Small intestine (tissue), 7 donors: ENCODE data around the gene GGA2. TPM values are rescaled to one million over a fixed set of nuclear protein-coding genes. Genes with fewer than 3 reads are reported as not detected.

Experiments
- DNase-seq, 2 donors: peaks; one replicate each; pipeline versions ENCODE4 v3.0.0 to v3.0.0-alpha.2; 2013
- FAIRE-seq: peaks from 2 replicates; lab custom pipeline; 2012; peaks lifted over from hg19 to GRCh38; lab: Jason Lieb, UNC
- H3K27ac ChIP-seq, 3 donors: one replicate each; pipeline ENCODE4 v1.5.1; 2013; ENCODE audit warnings: low read length in 2 of 3, mild to moderate bottlenecking in 2 of 3, control low read depth in 1 of 3, inconsistent platforms in 1 of 3, low read depth in 1 of 3, moderate library complexity in 1 of 3
- H3K27me3 ChIP-seq, 3 donors: one replicate each; pipeline ENCODE4 v1.6.1; 2013; ENCODE audit warnings: low read length in 3 of 3, inconsistent platforms in 1 of 3; ENCODE audit not compliant: control insufficient read depth in 3 of 3, insufficient read depth in 3 of 3
- H3K36me3 ChIP-seq, 3 donors: one replicate each; pipeline ENCODE4 v1.6.1; 2013; ENCODE audit warnings: low read length in 3 of 3, inconsistent platforms in 1 of 3, low read depth in 1 of 3, mild to moderate bottlenecking in 1 of 3, moderate library complexity in 1 of 3; ENCODE audit not compliant: control insufficient read depth in 3 of 3, insufficient read depth in 2 of 3
- H3K4me1 ChIP-seq, 3 donors: one replicate each; pipeline ENCODE4 v1.6.1; 2013; ENCODE audit warnings: low read length in 2 of 3, inconsistent platforms in 1 of 3, low read depth in 1 of 3, mild to moderate bottlenecking in 1 of 3, moderate library complexity in 1 of 3; ENCODE audit not compliant: control insufficient read depth in 3 of 3, insufficient read depth in 2 of 3
- H3K4me3 ChIP-seq, 3 donors: one replicate each; pipeline ENCODE4 v1.5.1; 2013; ENCODE audit warnings: low read length in 3 of 3, control low read depth in 1 of 3, inconsistent platforms in 1 of 3, low read depth in 1 of 3, mild to moderate bottlenecking in 1 of 3, moderate library complexity in 1 of 3
- H3K9me3 ChIP-seq, 2 donors: one replicate each; pipeline ENCODE4 v1.6.1; 2013; ENCODE audit warnings: low read depth in 1 of 2, low read length in 1 of 2; ENCODE audit not compliant: control insufficient read depth in 2 of 2, insufficient read depth in 1 of 2
- WGBS, 3 donors: extraction: QIAGEN DNeasy Blood & Tissue Kit; methylation state at CpG; one replicate each; pipeline ENCODE4 v1.1.7; 2013; 5-methylcytosine and 5-hydroxymethylcytosine counted together
- polyA plus RNA-seq, 4 donors: library from polyadenylated mRNA; stranded (reverse) in 3 of 4; unstranded in 1 of 4; fragments of 200-250 nt in 3 of 4; fragments of 120-200 nt in 1 of 4; gene quantifications; one replicate each; pipeline versions ENCODE4 v1.2.1 to v1.2.3, GENCODE V29; 2013
- donor health status: healthy with polysubstance abuse.
- donor health status: control.
- donor health status: control.
- donor health status: Bipolar disorder and iron deficiency.
- donor health status: healthy.

The GGA2 gene
- polyA plus RNA-seq, 4 donors: 9.2 to 107 (median 11.1) TPM

GRCh38 chr16:23504453-23505179, 5.7 kb downstream of the GGA2 start:
- H3K4me1 ChIP-seq: peaks cover 3 to 19% (median 13%) of the 10 kb centered on the region in 3 donors
- FAIRE-seq (no peak), DNase-seq (no peak)
- 52 to 66% (median 54%) methylated on average over 13 of the region's 13 CpGs for WGBS, 3 donors
- peaks cover 0 to 22% (median 0%) of the 10 kb centered on the region in 3 donors for H3K36me3 ChIP-seq
- no peak overlapping the region for H3K4me3 ChIP-seq
- no peaks in the 10 kb centered on the region for H3K9me3 ChIP-seq
- H3K27ac ChIP-seq: peak overlapping the region in 1 of 3 donors; percentile 43
- no peaks in the 10 kb centered on the region for H3K27me3 ChIP-seq

GRCh38 chr16:23504076-23504452, 6.2 kb downstream of the GGA2 start:
- WGBS, 3 donors: 73 to 81% (median 79%) methylated on average over 4 to 5 of the region's 5 CpGs
- peak overlapping the region in 1 of 3 donors; percentile 43 for H3K27ac ChIP-seq
- peaks cover 3 to 19% (median 13%) of the 10 kb centered on the region in 3 donors for H3K4me1 ChIP-seq
- no peak overlapping the region for H3K4me3 ChIP-seq
- DNase-seq (no peak), FAIRE-seq (no peak)
- peaks cover 0 to 24% (median 0%) of the 10 kb centered on the region in 3 donors for H3K36me3 ChIP-seq
- H3K9me3 ChIP-seq: no peaks in the 10 kb centered on the region
- no peaks in the 10 kb centered on the region for H3K27me3 ChIP-seq

- no peak overlapping the region for H3K27ac ChIP-seq
- H3K4me3 ChIP-seq: no peak overlapping the region
- no peaks in the 10 kb centered on the region for H3K9me3 ChIP-seq
- 69 to 81% (median 80%) methylated on average over 2 of the region's 2 CpGs for WGBS, 3 donors
- peaks cover 1 to 19% (median 19%) of the 10 kb centered on the region in 3 donors for H3K4me1 ChIP-seq
- no peak for DNase-seq
- peaks cover 0 to 21% (median 0%) of the 10 kb centered on the region in 3 donors for H3K36me3 ChIP-seq
- FAIRE-seq: no peak
- H3K27me3 ChIP-seq: no peaks in the 10 kb centered on the region
Observed at GRCh38 chr16:23502466-23502865, 7.8 kb downstream of the GGA2 start.

GRCh38 chr16:23501291-23501690, 9.0 kb downstream of the GGA2 start:
- DNase-seq (no peak), FAIRE-seq (no peak)
- peaks cover 1 to 28% (median 21%) of the 10 kb centered on the region in 3 donors for H3K4me1 ChIP-seq
- no peaks in the 10 kb centered on the region for H3K9me3 ChIP-seq
- peak overlapping the region in 1 of 3 donors; percentile 14 for H3K27ac ChIP-seq
- WGBS, 3 donors: 82 to 87% (median 83%) methylated on average over 5 of the region's 5 CpGs
- H3K36me3 ChIP-seq: peaks cover 0 to 20% (median 0%) of the 10 kb centered on the region in 3 donors
- no peaks in the 10 kb centered on the region for H3K27me3 ChIP-seq
- H3K4me3 ChIP-seq: no peak overlapping the region

GRCh38 chr16:23500862-23501225, 9.4 kb downstream of the GGA2 start:
- DNase-seq: peak in 1 of 2 donors; percentile 58

GRCh38 chr16:23500212-23500861, 10.0 kb downstream of the GGA2 start:
- peak in 1 of 2 donors; percentile 20 for DNase-seq
- peak overlapping the region in 1 of 3 donors; percentile 66 for H3K27ac ChIP-seq
- no peaks in the 10 kb centered on the region for H3K9me3 ChIP-seq
- peaks cover 0 to 28% (median 0%) of the 10 kb centered on the region in 3 donors for H3K36me3 ChIP-seq
- no peaks in the 10 kb centered on the region for H3K27me3 ChIP-seq
- no peak for FAIRE-seq
- H3K4me3 ChIP-seq: no peak overlapping the region
- H3K4me1 ChIP-seq: peaks cover 1 to 28% (median 17%) of the 10 kb centered on the region in 3 donors
- 85 to 91% (median 90%) methylated on average over 19 to 20 of the region's 20 CpGs for WGBS, 3 donors

More at GRCh38 chr16:23500862-23501225, 9.4 kb downstream of the GGA2 start:
- Histone ChIP-seq H3K27ac (peak overlapping the region in 1 of 3 donors; percentile 66), H3K27me3 (no peaks in the 10 kb centered on the region), H3K4me3 (no peak overlapping the region), H3K36me3 (peaks cover 0 to 23% (median 0%) of the 10 kb centered on the region in 3 donors), H3K4me1 (peaks cover 1 to 28% (median 21%) of the 10 kb centered on the region in 3 donors), H3K9me3 (no peaks in the 10 kb centered on the region)
- 49 to 67% (median 60%) methylated on average over 4 of the region's 4 CpGs for WGBS, 3 donors
- no peak for FAIRE-seq

- Histone ChIP-seq H3K4me1 (peaks cover 1 to 28% (median 12%) of the 10 kb centered on the region in 3 donors), H3K27ac (peak overlapping the region in 1 of 3 donors; percentile 66), H3K27me3 (no peaks in the 10 kb centered on the region), H3K9me3 (no peaks in the 10 kb centered on the region), H3K36me3 (peaks cover 0 to 28% (median 0%) of the 10 kb centered on the region in 3 donors), H3K4me3 (no peak overlapping the region)
- FAIRE-seq (no peak), DNase-seq (peak in 1 of 2 donors; percentile 26)
- 67 to 73% (median 72%) methylated on average over 7 of the region's 7 CpGs for WGBS, 3 donors
Observed at GRCh38 chr16:23499801-23500200, 10.5 kb downstream of the GGA2 start.

GRCh38 chr16:23498863-23499262, 11.4 kb downstream of the GGA2 start:
- H3K27ac ChIP-seq: no peak overlapping the region
- peaks cover 2 to 36% (median 3%) of the 10 kb centered on the region in 3 donors for H3K36me3 ChIP-seq
- no peaks in the 10 kb centered on the region for H3K27me3 ChIP-seq
- FAIRE-seq (no peak), DNase-seq (peak in 1 of 2 donors; percentile 30)
- H3K9me3 ChIP-seq: no peaks in the 10 kb centered on the region
- H3K4me1 ChIP-seq: peaks cover 0 to 28% (median 5%) of the 10 kb centered on the region in 3 donors
- 83 to 93% (median 92%) methylated on average over 11 of the region's 11 CpGs for WGBS, 3 donors
- no peak overlapping the region for H3K4me3 ChIP-seq
